BLaER1 treated with 17β-estradiol and CSF1 and Interleukin-3, amounts not matched to agents 10 nM and 100 nM (cell line): ENCODE results near the gene RPAIN.
A peak's percentile ranks its signal among the peaks of the same experiment; 100 is the strongest.

Source experiments
- H3K27ac ChIP-seq, 11 experiments: shearing (Covaris generic); formaldehyde crosslinking; 2 replicates each; pipeline ENCODE4 v1.8.1; 2022
- H3K27me3 ChIP-seq, 11 experiments: shearing (Covaris generic); formaldehyde crosslinking; 2 replicates each; pipeline ENCODE4 v1.8.1; 2022
- H3K36me3 ChIP-seq, 11 experiments: shearing (Covaris generic); formaldehyde crosslinking; 2 replicates each; pipeline ENCODE4 v1.8.1; 2022
- H3K4me1 ChIP-seq, 10 experiments: shearing (Covaris generic); formaldehyde crosslinking; 2 replicates each; pipeline ENCODE4 v1.8.1; 2022
- H3K4me2 ChIP-seq, 11 experiments: shearing (Covaris generic); formaldehyde crosslinking; 2 replicates each; pipeline ENCODE4 v1.8.1; 2022
- H3K4me3 ChIP-seq, 10 experiments: shearing (Covaris generic); formaldehyde crosslinking; 2 replicates each; pipeline ENCODE4 v1.8.1; 2022
- H3K9ac ChIP-seq, 11 experiments: shearing (Covaris generic); formaldehyde crosslinking; 2 replicates each; pipeline ENCODE4 v1.8.1; 2022
- H3K9me3 ChIP-seq, 11 experiments: shearing (Covaris generic); formaldehyde crosslinking; replicated peaks in 1 of 11; 2 replicates each; pipeline ENCODE4 v1.8.1; 2022
- H4K20me1 ChIP-seq, 11 experiments: shearing (Covaris generic); formaldehyde crosslinking; 2 replicates each; pipeline ENCODE4 v1.8.1; 2022
- Cebpa-rat ChIP-seq, 11 experiments: shearing (Covaris generic); IDR thresholded peaks; 2 replicates each; pipeline ENCODE4 v1.8.1; 2022

The RPAIN gene

DNA sequence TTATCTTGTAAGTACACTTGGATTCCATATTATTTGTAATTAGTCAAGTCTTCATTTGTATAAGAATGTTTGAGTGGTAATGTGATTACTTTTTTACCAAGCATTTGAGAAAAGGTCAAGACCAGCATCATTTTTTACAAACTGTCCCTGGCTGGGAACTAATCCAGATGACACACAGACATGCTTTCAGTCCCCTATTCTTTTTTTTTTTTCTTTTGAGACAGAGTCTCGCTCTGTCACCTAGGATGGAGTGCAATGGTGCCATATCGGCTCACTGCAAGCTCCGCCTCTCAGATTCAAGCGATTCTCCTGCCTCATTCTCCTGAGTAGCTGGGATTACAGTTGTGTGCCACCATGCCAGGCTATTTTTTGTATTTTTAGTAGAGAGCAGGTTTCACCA is 61.5 kb downstream of the RPAIN start:
- H4K20me1 ChIP-seq, result peaks cover 0 to 35% (median 21%) of the 10 kb centered on the region in 11 experiments; a peak in 14 of 22 replicates
- H3K27ac ChIP-seq, result no peak overlapping the region
- TF ChIP-seq Cebpa-rat (IDR thresholded peaks at IDR 0.05), result no peak
- H3K9ac ChIP-seq, result 0 out of 22 replicates have a peak overlapping the region, but pooled peaks of 2 of the 11 experiments have one; percentile 9 to 25
- H3K27me3 ChIP-seq, result no peaks in the 10 kb centered on the region
- no peaks in the 10 kb centered on the region for H3K9me3 ChIP-seq
- H3K4me2 ChIP-seq, result no peak overlapping the region
- peaks cover 76 to 85% (median 83%) of the 10 kb centered on the region in 11 experiments for H3K36me3 ChIP-seq
- no peak overlapping the region for H3K4me3 ChIP-seq
- peaks cover 12 to 22% (median 19%) of the 10 kb centered on the region in 10 experiments for H3K4me1 ChIP-seq
